ENCODE results near the gene ANKRD6. TPM values are rescaled to one million over a fixed set of nuclear protein-coding genes. Genes with fewer than 3 reads are reported as not detected.

Gene ANKRD6
- total RNA-seq, 1 donor from 2014 or later, result 43.5 TPM

- no peaks in the 10 kb centered on the region for H3K9me3 Mint-ChIP-seq
Measured at GRCh38 chr6:89410231-89410761, 22.7 kb upstream of the ANKRD6 start.

GRCh38 chr6:89410788-89411144 is 22.2 kb upstream of the ANKRD6 start:
- TF ChIP-seq, protein P1, sequence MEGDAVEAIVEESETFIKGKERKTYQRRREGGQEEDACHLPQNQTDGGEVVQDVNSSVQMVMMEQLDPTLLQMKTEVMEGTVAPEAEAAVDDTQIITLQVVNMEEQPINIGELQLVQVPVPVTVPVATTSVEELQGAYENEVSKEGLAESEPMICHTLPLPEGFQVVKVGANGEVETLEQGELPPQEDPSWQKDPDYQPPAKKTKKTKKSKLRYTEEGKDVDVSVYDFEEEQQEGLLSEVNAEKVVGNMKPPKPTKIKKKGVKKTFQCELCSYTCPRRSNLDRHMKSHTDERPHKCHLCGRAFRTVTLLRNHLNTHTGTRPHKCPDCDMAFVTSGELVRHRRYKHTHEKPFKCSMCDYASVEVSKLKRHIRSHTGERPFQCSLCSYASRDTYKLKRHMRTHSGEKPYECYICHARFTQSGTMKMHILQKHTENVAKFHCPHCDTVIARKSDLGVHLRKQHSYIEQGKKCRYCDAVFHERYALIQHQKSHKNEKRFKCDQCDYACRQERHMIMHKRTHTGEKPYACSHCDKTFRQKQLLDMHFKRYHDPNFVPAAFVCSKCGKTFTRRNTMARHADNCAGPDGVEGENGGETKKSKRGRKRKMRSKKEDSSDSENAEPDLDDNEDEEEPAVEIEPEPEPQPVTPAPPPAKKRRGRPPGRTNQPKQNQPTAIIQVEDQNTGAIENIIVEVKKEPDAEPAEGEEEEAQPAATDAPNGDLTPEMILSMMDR (IDR thresholded peaks at IDR 0.05; ENCODE audit: unreplicated experiment), result no peak
- peak overlapping the region; percentile 72 for H3K4me3 Mint-ChIP-seq
- H3K36me3 Mint-ChIP-seq, result no peaks in the 10 kb centered on the region
- H3K27me3 Mint-ChIP-seq (ENCODE audit: low read depth), result peaks cover 57% of the 10 kb centered on the region
- H3K4me1 Mint-ChIP-seq, result peaks cover 13% of the 10 kb centered on the region
- DNase-seq (ENCODE audit: low spot score in 2 of 2, unreplicated experiment in 2 of 2), result no peak
- H3K9me3 Mint-ChIP-seq, result no peaks in the 10 kb centered on the region
- H3K27ac Mint-ChIP-seq, result peak overlapping the region; percentile 30

More at GRCh38 chr6:89410231-89410761, 22.7 kb upstream of the ANKRD6 start:
- DNase-seq (ENCODE audit: low spot score in 2 of 2, unreplicated experiment in 2 of 2), result no peak
- H3K4me1 Mint-ChIP-seq, result peaks cover 13% of the 10 kb centered on the region
- H3K36me3 Mint-ChIP-seq, result no peaks in the 10 kb centered on the region
- TF ChIP-seq, protein P1 (IDR thresholded peaks at IDR 0.05; ENCODE audit: unreplicated experiment), result no peak
- peaks cover 55% of the 10 kb centered on the region for H3K27me3 Mint-ChIP-seq (ENCODE audit: low read depth)
- H3K4me3 Mint-ChIP-seq, result peak overlapping the region; percentile 72
- H3K27ac Mint-ChIP-seq, result no peak overlapping the region

- TF ChIP-seq, protein P1 (IDR thresholded peaks at IDR 0.05; ENCODE audit: unreplicated experiment), result no peak
- peaks cover 53% of the 10 kb centered on the region for H3K27me3 Mint-ChIP-seq (ENCODE audit: low read depth)
- no peaks in the 10 kb centered on the region for H3K9me3 Mint-ChIP-seq
- H3K4me1 Mint-ChIP-seq, result peaks cover 13% of the 10 kb centered on the region
- peak overlapping the region; percentile 72 for H3K4me3 Mint-ChIP-seq
- no peaks in the 10 kb centered on the region for H3K36me3 Mint-ChIP-seq
- DNase-seq (ENCODE audit: low spot score in 2 of 2, unreplicated experiment in 2 of 2), result peak in 1 of 2 experiments; percentile 54
- peak overlapping the region; percentile 30 for H3K27ac Mint-ChIP-seq
Measured at GRCh38 chr6:89411145-89412070, 21.5 kb upstream of the ANKRD6 start.

- Mint-ChIP-seq H3K4me3 (peak within 1 kb of the TSS; percentile 92), H3K4me1 (peaks cover 13% of the 10 kb centered on the region), H3K9me3 (no peaks in the 10 kb centered on the region), H3K36me3 (no peaks in the 10 kb centered on the region), H3K27me3 (ENCODE audit: low read depth) (peaks cover 47% of the 10 kb centered on the region), H3K27ac (peak within 1 kb of the TSS; percentile 25)
- DNase-seq (ENCODE audit: low spot score in 2 of 2, unreplicated experiment in 2 of 2), result peak; percentile 42 to 55
- TF ChIP-seq, protein P1 (IDR thresholded peaks at IDR 0.05; ENCODE audit: unreplicated experiment), result no peak
Measured at GRCh38 chr6:89412071-89413005, 20.6 kb upstream of the ANKRD6 start, which contains the start of gene RRAGD. Gene RRAGD (minus strand): TSS chr6:89412273. CDS start chr6:89411993, 280 bp downstream.

DNA sequence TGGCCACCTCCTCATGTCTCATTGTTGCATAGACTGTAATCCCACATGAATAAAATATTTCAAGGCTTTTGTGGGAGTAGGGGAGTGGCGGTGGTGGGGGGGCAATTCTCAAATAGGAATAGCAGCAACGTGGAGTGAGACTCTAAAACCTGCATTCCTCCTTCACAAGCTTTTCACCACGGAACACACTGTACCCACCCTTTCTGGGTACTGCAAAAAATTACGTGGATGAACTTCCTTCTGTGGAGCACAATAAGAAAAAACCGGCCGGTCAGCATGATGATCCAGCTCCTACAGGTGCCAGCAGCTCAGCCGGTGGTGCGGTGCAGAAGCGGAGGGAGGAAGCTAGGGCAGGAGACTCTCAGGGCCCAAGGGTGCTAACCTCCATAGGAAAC is 19.9 kb upstream of the ANKRD6 start:
- Mint-ChIP-seq H3K27ac (no peak overlapping the region), H3K4me1 (peaks cover 13% of the 10 kb centered on the region), H3K36me3 (no peaks in the 10 kb centered on the region), H3K9me3 (no peaks in the 10 kb centered on the region), H3K27me3 (ENCODE audit: low read depth) (peaks cover 41% of the 10 kb centered on the region), H3K4me3 (peak overlapping the region; percentile 92)
- TF ChIP-seq, protein P1 (IDR thresholded peaks at IDR 0.05; ENCODE audit: unreplicated experiment), result no peak
- DNase-seq (ENCODE audit: low spot score in 2 of 2, unreplicated experiment in 2 of 2), result no peak
